Osteocyte (in vitro differentiated cells): ENCODE results near the gene DAP. TPM values are rescaled to one million over a fixed set of nuclear protein-coding genes. Genes with fewer than 3 reads are reported as not detected.

Experiments
- DNase-seq: peaks from one replicate; pipeline ENCODE4 v3.0.0; 2021; ENCODE audit warnings: mixed read lengths; ENCODE audit not compliant: unreplicated experiment; ENCODE audit errors: extremely low spot score
- H3K27ac Mint-ChIP-seq: one replicate; pipeline ENCODE4 v1.8.0; 2021; ENCODE audit warnings: mild to moderate bottlenecking, mixed read lengths; ENCODE audit not compliant: unreplicated experiment
- H3K27me3 Mint-ChIP-seq: one replicate; pipeline ENCODE4 v1.8.0; 2021; ENCODE audit warnings: mixed read lengths; ENCODE audit not compliant: unreplicated experiment
- H3K36me3 Mint-ChIP-seq: one replicate; pipeline ENCODE4 v1.8.0; 2021; ENCODE audit warnings: mixed read lengths; ENCODE audit not compliant: unreplicated experiment
- H3K4me1 Mint-ChIP-seq: one replicate; pipeline ENCODE4 v1.8.0; 2021; ENCODE audit warnings: mixed read lengths; ENCODE audit not compliant: unreplicated experiment
- H3K4me3 Mint-ChIP-seq: one replicate; pipeline ENCODE4 v1.8.0; 2021; ENCODE audit warnings: mild to moderate bottlenecking, moderate library complexity, mixed read lengths; ENCODE audit not compliant: unreplicated experiment
- H3K9me3 Mint-ChIP-seq: one replicate; pipeline ENCODE4 v1.8.0; 2021; ENCODE audit warnings: mixed read lengths; ENCODE audit not compliant: unreplicated experiment
- long read RNA-seq: library from polyadenylated mRNA; unstranded; transcript quantifications from one replicate; pipeline ENCODE4 v2.0.0, GENCODE V29; 2021
- total RNA-seq: library from RNA; stranded (reverse); gene quantifications from 2 replicates; pipeline ENCODE4 v1.2.1, GENCODE V29; 2021
- TF ChIP-seq, protein P1 (sequence below): fragments of 200-600 bp; sonication (generic); IDR thresholded peaks from 2 replicates; pipeline ENCODE4 v1.5.0; 2021; ENCODE audit warnings: antibody characterized with exemption, mild to moderate bottlenecking, moderate library complexity

The DAP gene, protein sequence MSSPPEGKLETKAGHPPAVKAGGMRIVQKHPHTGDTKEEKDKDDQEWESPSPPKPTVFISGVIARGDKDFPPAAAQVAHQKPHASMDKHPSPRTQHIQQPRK
- total RNA-seq, result 168 and 173 TPM in 2 replicates
- long read RNA-seq, transcript DAP-201 (4 exons, 2,339 nt), result major isoform, 504 of 598 reads
- long read RNA-seq, partial matches to known transcripts, result 17 of 598 reads
- long read RNA-seq, other reads (novel, unspliced or antisense), result 69 of 598 reads

DNA sequence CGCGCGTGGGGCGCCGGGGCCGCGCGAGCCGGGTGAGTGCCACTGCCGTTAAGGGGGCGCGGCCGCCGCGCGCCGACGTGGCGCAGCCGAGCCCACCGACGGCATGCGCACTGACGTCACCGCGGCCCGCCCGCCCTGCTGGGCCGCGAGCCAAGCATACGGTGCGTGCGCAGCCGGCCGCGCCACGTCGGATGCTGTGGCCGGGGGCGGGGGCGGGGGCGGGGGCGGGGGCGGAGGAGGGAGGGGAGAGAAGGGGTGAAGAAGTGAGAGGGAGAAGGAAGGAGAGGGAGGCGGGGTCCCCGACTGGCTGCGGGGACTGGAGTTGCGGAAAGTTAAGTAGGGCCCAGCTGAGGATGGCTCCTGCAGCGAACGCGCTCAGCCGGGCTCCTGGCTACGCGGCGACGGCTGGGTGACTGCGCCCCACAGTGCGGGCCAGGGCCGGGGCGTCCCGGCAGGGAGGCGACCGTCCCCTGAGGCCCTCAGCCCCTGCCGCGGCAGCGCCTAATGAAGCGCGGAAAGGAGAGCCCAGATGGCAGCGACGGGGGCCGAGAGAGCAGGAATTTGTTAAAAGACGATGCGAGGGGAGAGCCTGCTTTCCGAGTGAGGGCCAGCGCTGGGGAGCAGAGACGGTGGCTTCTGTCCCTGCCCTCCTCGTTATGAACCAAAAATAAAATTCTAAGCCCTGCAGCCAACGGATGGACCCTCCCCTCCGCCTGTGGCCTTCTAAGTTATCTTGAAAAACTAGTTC, at the start of gene DAP:
TSS of gene DAP (minus strand) at position 50 of the 748 bp plus-strand sequence. CDS start 166 bp downstream, outside the sequence.
- Mint-ChIP-seq H3K36me3 (peaks cover 1% of the 10 kb centered on the region), H3K27me3 (no peaks in the 10 kb centered on the region), H3K9me3 (no peaks in the 10 kb centered on the region), H3K4me3 (peak within 1 kb of the TSS; percentile 94), H3K4me1 (peaks cover 34% of the 10 kb centered on the region), H3K27ac (peak within 1 kb of the TSS; percentile 97)
- DNase-seq, result peak; percentile 96
- TF ChIP-seq, protein P1, sequence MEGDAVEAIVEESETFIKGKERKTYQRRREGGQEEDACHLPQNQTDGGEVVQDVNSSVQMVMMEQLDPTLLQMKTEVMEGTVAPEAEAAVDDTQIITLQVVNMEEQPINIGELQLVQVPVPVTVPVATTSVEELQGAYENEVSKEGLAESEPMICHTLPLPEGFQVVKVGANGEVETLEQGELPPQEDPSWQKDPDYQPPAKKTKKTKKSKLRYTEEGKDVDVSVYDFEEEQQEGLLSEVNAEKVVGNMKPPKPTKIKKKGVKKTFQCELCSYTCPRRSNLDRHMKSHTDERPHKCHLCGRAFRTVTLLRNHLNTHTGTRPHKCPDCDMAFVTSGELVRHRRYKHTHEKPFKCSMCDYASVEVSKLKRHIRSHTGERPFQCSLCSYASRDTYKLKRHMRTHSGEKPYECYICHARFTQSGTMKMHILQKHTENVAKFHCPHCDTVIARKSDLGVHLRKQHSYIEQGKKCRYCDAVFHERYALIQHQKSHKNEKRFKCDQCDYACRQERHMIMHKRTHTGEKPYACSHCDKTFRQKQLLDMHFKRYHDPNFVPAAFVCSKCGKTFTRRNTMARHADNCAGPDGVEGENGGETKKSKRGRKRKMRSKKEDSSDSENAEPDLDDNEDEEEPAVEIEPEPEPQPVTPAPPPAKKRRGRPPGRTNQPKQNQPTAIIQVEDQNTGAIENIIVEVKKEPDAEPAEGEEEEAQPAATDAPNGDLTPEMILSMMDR, result no peak

DNA sequence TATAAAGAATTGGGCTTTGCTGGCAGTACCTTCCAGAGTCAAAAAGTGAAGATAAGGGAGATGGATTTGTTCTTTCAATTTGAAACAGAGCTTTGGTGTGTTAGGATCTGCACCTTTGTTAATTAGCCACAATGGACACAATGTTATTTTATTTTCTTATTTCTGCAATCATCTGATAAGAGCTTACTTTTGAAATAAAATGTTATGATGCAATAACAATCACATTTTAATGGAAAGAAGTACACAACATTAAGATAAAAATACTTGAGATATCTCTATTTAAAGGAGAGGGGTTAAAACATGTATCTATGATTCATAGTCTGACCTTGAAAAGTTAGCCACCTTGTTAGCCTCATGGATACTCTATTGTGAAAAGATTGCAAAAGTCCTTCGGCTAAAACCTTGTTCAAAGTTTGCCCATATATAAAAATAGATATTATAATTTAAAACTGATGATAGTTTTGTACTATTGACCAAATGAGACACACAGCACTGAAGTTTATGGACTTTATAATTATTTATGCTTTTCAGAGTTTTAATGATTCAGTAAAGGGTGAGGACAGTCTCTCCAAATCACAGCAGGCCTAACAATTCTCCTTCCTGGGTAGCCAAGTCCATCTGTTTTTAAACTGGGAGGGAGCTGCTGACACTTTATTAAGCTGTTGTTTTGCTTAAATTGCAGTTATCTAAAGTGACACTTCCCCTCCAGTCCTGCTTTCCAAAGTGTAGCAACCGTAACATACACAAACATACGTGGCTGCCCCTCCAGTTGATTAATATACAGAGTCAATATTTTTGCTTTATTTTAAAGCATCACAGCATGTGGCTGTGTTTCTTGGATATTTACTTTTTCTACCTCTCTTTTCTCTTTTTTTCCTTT, 47.6 kb upstream of the DAP start:
- Mint-ChIP-seq H3K4me3 (no peak overlapping the region), H3K27ac (no peak overlapping the region), H3K36me3 (no peaks in the 10 kb centered on the region), H3K4me1 (no peaks in the 10 kb centered on the region), H3K9me3 (peaks cover 7% of the 10 kb centered on the region), H3K27me3 (peaks cover 36% of the 10 kb centered on the region)
- DNase-seq, result no peak
- TF ChIP-seq, protein P1, result no peak

DNA sequence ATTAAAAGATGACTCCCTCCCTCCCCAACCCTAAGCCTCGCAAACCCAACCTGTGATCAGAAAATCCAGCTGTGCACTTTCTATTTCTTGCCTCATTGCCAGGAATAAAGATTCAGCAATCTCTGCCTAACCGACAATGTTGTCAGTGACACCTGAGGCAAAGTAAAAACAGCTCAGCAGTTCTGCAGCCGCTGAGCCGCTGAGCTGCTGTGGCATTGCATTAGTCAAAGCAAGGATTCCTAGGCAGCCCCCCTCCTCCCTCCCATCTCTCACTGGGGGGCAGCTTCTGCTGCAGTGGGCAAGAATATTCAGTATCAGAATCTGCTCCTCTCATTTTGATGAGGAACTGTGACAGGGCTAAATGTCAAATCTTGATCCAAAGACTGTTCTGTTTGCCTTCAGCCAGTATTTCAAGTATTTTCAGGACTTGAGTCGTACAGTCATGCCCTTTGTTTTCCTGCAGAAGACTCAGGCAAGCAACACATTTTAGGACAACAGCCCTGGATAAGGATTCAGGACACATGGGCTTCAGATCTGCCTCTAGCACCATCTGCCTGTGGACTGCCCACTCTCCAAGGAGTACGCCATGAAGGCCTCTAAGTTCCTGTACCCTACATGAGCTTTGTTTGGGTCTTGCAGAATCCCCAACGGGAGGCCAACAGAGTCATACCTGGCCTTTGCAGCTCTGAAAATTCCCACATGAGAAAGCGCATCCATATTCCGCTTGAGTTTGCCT, 41.1 kb upstream of the DAP start:
- no peak overlapping the region for H3K27ac Mint-ChIP-seq
- no peaks in the 10 kb centered on the region for H3K4me1 Mint-ChIP-seq
- no peak for DNase-seq
- H3K27me3 Mint-ChIP-seq, result peaks cover 33% of the 10 kb centered on the region
- TF ChIP-seq, protein P1, result no peak
- no peaks in the 10 kb centered on the region for H3K36me3 Mint-ChIP-seq
- H3K9me3 Mint-ChIP-seq, result peaks cover 7% of the 10 kb centered on the region
- no peak overlapping the region for H3K4me3 Mint-ChIP-seq

DNA sequence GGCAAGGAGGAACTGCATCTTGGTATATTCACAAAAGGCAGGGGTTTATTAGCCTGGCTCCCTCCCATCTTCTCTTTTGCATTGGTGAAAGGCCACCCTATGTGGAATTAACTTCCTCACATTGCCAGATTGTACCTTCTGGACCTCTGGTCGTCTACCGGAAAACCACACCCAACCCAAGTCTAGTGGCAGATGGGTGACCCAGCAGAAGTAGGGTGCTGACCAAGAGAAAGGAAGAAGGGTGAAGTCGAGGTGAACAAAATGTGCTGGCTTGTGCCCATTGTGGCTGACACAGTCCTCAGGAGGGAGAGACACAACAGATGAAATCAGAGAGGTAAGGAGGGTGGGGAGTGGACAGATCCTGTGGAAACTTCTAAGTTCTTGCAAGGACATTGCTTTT, 39.8 kb upstream of the DAP start:
- no peak for DNase-seq
- Mint-ChIP-seq H3K27me3 (peaks cover 33% of the 10 kb centered on the region), H3K27ac (no peak overlapping the region), H3K9me3 (peaks cover 5% of the 10 kb centered on the region), H3K4me1 (no peaks in the 10 kb centered on the region), H3K4me3 (no peak overlapping the region), H3K36me3 (no peaks in the 10 kb centered on the region)
- TF ChIP-seq, protein P1, result no peak
